Muscle layer of duodenum (tissue), 2 donors: ENCODE data around the gene SUN1.
"Not testable (repeated sequence)": the region's sequence is repeated elsewhere in the genome, so short reads cannot be mapped to it uniquely, and the experiment has no call there.

Source experiments
- H3K27ac ChIP-seq: one replicate; pipeline ENCODE4 v1.7.0; 2013; ENCODE audit warnings: mild to moderate bottlenecking, low read length
- H3K27me3 ChIP-seq: one replicate; pipeline ENCODE4 v1.7.0; 2013; ENCODE audit warnings: low read depth, mild to moderate bottlenecking, control low read depth, low read length
- H3K36me3 ChIP-seq, 2 donors: one replicate each; pipeline ENCODE4 v1.7.0; 2013; ENCODE audit warnings: low read length in 2 of 2, control low read depth in 1 of 2, mild to moderate bottlenecking in 1 of 2; ENCODE audit not compliant: insufficient read depth in 2 of 2, control insufficient read depth in 1 of 2
- H3K4me1 ChIP-seq, 2 donors: one replicate each; pipeline ENCODE4 v1.7.0; 2013; ENCODE audit warnings: low read length in 2 of 2, mild to moderate bottlenecking in 2 of 2, control low read depth in 1 of 2, moderate library complexity in 1 of 2; ENCODE audit not compliant: insufficient read depth in 2 of 2, control insufficient read depth in 1 of 2
- H3K4me3 ChIP-seq, 2 donors: one replicate each; pipeline ENCODE4 v1.7.0; 2013; ENCODE audit warnings: low read length in 2 of 2, low read depth in 1 of 2, mild to moderate bottlenecking in 1 of 2
- H3K9me3 ChIP-seq, 2 donors: one replicate each; pipeline ENCODE4 v1.7.0; 2013; ENCODE audit warnings: low read length in 2 of 2, control low read depth in 1 of 2, mild to moderate bottlenecking in 1 of 2; ENCODE audit not compliant: control insufficient read depth in 1 of 2
- donor health status: healthy.

Gene SUN1

GRCh38 chr7:794671-795329, 37.5 kb upstream of the SUN1 start:
- no peaks in the 10 kb centered on the region for H3K9me3 ChIP-seq
- H3K36me3 ChIP-seq = no peaks in the 10 kb centered on the region
- peaks cover 0 to 12% of the 10 kb centered on the region in 2 donors for H3K4me1 ChIP-seq
- no peaks in the 10 kb centered on the region for H3K27me3 ChIP-seq
- H3K27ac ChIP-seq = no peak overlapping the region
- H3K4me3 ChIP-seq = no peak overlapping the region

- H3K4me1 ChIP-seq = peaks cover 0 to 20% of the 10 kb centered on the region in 2 donors
- not testable (repeated sequence) for H3K36me3 ChIP-seq, H3K9me3 ChIP-seq, H3K27me3 ChIP-seq, H3K27ac ChIP-seq, H3K4me3 ChIP-seq
These were observed 35.7 kb upstream of the SUN1 start for GRCh38 chr7:796434-797169.

GRCh38 chr7:798921-799470, 33.3 kb upstream of the SUN1 start:
- Histone ChIP-seq H3K4me1 (peaks cover 0 to 20% of the 10 kb centered on the region in 2 donors), H3K27me3 (no peaks in the 10 kb centered on the region), H3K36me3 (no peaks in the 10 kb centered on the region), H3K4me3 (no peak overlapping the region), H3K9me3 (no peaks in the 10 kb centered on the region), H3K27ac (no peak overlapping the region)

- Histone ChIP-seq H3K27me3 (no peaks in the 10 kb centered on the region), H3K4me3 (no peak overlapping the region), H3K9me3 (no peaks in the 10 kb centered on the region), H3K4me1 (peaks cover 0 to 13% of the 10 kb centered on the region in 2 donors), H3K36me3 (no peaks in the 10 kb centered on the region), H3K27ac (no peak overlapping the region)
These were observed 31.6 kb upstream of the SUN1 start for GRCh38 chr7:800692-801091.

- peaks cover 0 to 13% of the 10 kb centered on the region in 2 donors for H3K4me1 ChIP-seq
- H3K27ac ChIP-seq, H3K4me3 ChIP-seq, H3K27me3 ChIP-seq, H3K36me3 ChIP-seq, H3K9me3 ChIP-seq: not testable (repeated sequence)
These were observed 30.9 kb upstream of the SUN1 start for GRCh38 chr7:801351-801750.

GRCh38 chr7:801940-802381, 30.3 kb upstream of the SUN1 start:
- no peaks in the 10 kb centered on the region for H3K36me3 ChIP-seq
- no peak overlapping the region for H3K27ac ChIP-seq
- peak overlapping the region in 1 of 2 donors; percentile 15 for H3K4me3 ChIP-seq
- no peaks in the 10 kb centered on the region for H3K9me3 ChIP-seq
- H3K27me3 ChIP-seq = no peaks in the 10 kb centered on the region
- H3K4me1 ChIP-seq = peaks cover 0 to 13% of the 10 kb centered on the region in 2 donors

GRCh38 chr7:802500-803242, 29.6 kb upstream of the SUN1 start:
- no peak overlapping the region for H3K4me3 ChIP-seq
- no peak overlapping the region for H3K27ac ChIP-seq

GRCh38 chr7:803243-803635, 29.0 kb upstream of the SUN1 start:
- Histone ChIP-seq H3K9me3 (no peaks in the 10 kb centered on the region), H3K4me1 (peaks cover 0 to 8% of the 10 kb centered on the region in 2 donors), H3K4me3 (no peak overlapping the region), H3K36me3 (no peaks in the 10 kb centered on the region), H3K27me3 (no peaks in the 10 kb centered on the region), H3K27ac (no peak overlapping the region)

More at GRCh38 chr7:802500-803242, 29.6 kb upstream of the SUN1 start:
- H3K36me3 ChIP-seq = no peaks in the 10 kb centered on the region
- H3K27me3 ChIP-seq = no peaks in the 10 kb centered on the region
- peaks cover 0 to 8% of the 10 kb centered on the region in 2 donors for H3K4me1 ChIP-seq
- no peaks in the 10 kb centered on the region for H3K9me3 ChIP-seq

- not testable (repeated sequence) for H3K27me3 ChIP-seq, H3K4me3 ChIP-seq, H3K27ac ChIP-seq, H3K9me3 ChIP-seq, H3K4me1 ChIP-seq, H3K36me3 ChIP-seq
These were observed 28.5 kb upstream of the SUN1 start for GRCh38 chr7:803796-804195.

- no peak overlapping the region for H3K27ac ChIP-seq
- H3K4me3 ChIP-seq = no peak overlapping the region
- peaks cover 0 to 8% of the 10 kb centered on the region in 2 donors for H3K4me1 ChIP-seq
These were observed 27.0 kb upstream of the SUN1 start for GRCh38 chr7:805261-805660.

More at GRCh38 chr7:805261-805660, 27.0 kb upstream of the SUN1 start:
- no peaks in the 10 kb centered on the region for H3K9me3 ChIP-seq
- no peaks in the 10 kb centered on the region for H3K36me3 ChIP-seq
- no peaks in the 10 kb centered on the region for H3K27me3 ChIP-seq
